Motor neuron (in vitro differentiated cells): Measurements from ENCODE around the gene WWOX. TPM values are rescaled to one million over a fixed set of nuclear protein-coding genes. Genes with fewer than 3 reads are reported as not detected.
"Not testable (repeated sequence)": the region's sequence is repeated elsewhere in the genome, so short reads cannot be mapped to it uniquely, and the experiment has no call there.

ENCODE experiments used
- ATAC-seq, 8 experiments: fragments of 200-7000 bp; cut with Tn5 transposase; replicated peaks in 6 of 8; 2 replicates each; pipeline ENCODE4 v1.8.0; 2021; ENCODE audit warnings: mild to moderate bottlenecking in 8 of 8, moderate library complexity in 8 of 8
- H3K27ac ChIP-seq, 2 donors: fragments of 250-450 bp; sonication (Bioruptor Pico); 2 replicates each; pipeline ENCODE4 v1.9.0; 2021; ENCODE audit warnings: antibody characterized with exemption in 2 of 2, mild to moderate bottlenecking in 2 of 2, moderate library complexity in 1 of 2
- H3K4me1 ChIP-seq, 2 donors: fragments of 250-450 bp; sonication (Bioruptor Pico); replicated peaks in 1 of 2; 2 replicates each; pipeline ENCODE4 v1.6.1; 2021; ENCODE audit warnings: antibody characterized with exemption in 2 of 2, mild to moderate bottlenecking in 2 of 2, moderate library complexity in 1 of 2
- H3K4me3 ChIP-seq, 5 donors: fragments of 250-450 bp; sonication (Bioruptor Pico); 2 replicates each; pipeline ENCODE4 v1.9.0; 2021; ENCODE audit warnings: antibody characterized with exemption in 5 of 5, mild to moderate bottlenecking in 5 of 5, moderate library complexity in 4 of 5
- WGBS, 10 experiments: fragments of 450-650 bp; shearing (Covaris generic); methylation state at CpG; one replicate each; pipeline ENCODE4 v1.0.0; 2022; 5-methylcytosine and 5-hydroxymethylcytosine counted together
- in situ Hi-C, 9 experiments: fragments of 400-800 bp; cut with MboI; loops; one replicate each; pipeline ENCODE4 v1.15.0; 2021; ENCODE audit warnings: low sequenced_read_pairs in 9 of 9, low pct_unique_long_range_greater_than_20kb in 2 of 9; ENCODE audit not compliant: unreplicated experiment in 9 of 9
- total RNA-seq, 8 experiments: library from RNA; unstranded; fragments of 300-600 nt; gene quantifications; 2 replicates each; pipeline versions ENCODE4 v1.2.3 to v1.2.4, GENCODE V29; 2022

Gene WWOX
- total RNA-seq, result 10 to 100 TPM; 10.3 to 27.8 (median 12.3) TPM

- peak; percentile 95 to 96 (median 96) for ATAC-seq
- WGBS, 10 experiments, result 0 to 1% (median 0%) methylated on average over 3 to 36 of the region's 84 CpGs; no CpG with 5 or more reads in 3 of the 10 experiments
- H3K4me3 ChIP-seq, result peak within 1 kb of the TSS; percentile 54 to 78 (median 67)
- H3K4me1 ChIP-seq, result no peaks in the 10 kb centered on the region
- peak within 1 kb of the TSS; percentile 10 to 18 for H3K27ac ChIP-seq
- in situ Hi-C loops, result loop anchor here in 4 of 9 experiments (10.0 to 25.0 kb wide), 5 partner anchors 388 to 1513 kb away; partner anchors contain the start of gene MAF (in 1 of the 4)
Observed at GRCh38 chr16:78099271-78100111, at the start of gene WWOX. TSS of gene WWOX (plus strand) at chr16:78099654.

- in situ Hi-C loops, result no loop called here
- peaks cover 13 to 18% of the 10 kb centered on the region in 2 donors for H3K4me1 ChIP-seq
- 3 to 78% (median 47%) methylated on average over 1 to 2 of the region's 2 CpGs for WGBS, 10 experiments
- ATAC-seq, result peak in 5 of 8 experiments; percentile 90 to 95 (median 92)
- H3K27ac ChIP-seq, result no peak overlapping the region
- H3K4me3 ChIP-seq, result no peak overlapping the region
Observed at GRCh38 chr16:78050734-78051400, 48.6 kb upstream of the WWOX start.

- peaks cover 11 to 12% of the 10 kb centered on the region in 2 donors for H3K4me1 ChIP-seq
- peak overlapping the region; percentile 33 to 59 for H3K27ac ChIP-seq
- WGBS, 10 experiments, result 0 to 100% (median 67%) methylated on average over 1 to 9 of the region's 9 CpGs; no CpG with 5 or more reads in 1 of the 10 experiments
- in situ Hi-C loops, result no loop called here
- H3K4me3 ChIP-seq, result no peak overlapping the region
- ATAC-seq, result peak in 5 of 8 experiments; percentile 89 to 97 (median 92)
Observed at GRCh38 chr16:78057803-78058564, 41.5 kb upstream of the WWOX start.

GRCh38 chr16:78059806-78060205, 39.6 kb upstream of the WWOX start:
- H3K27ac ChIP-seq, in situ Hi-C loops, H3K4me3 ChIP-seq, ATAC-seq: not testable (repeated sequence)
- H3K4me1 ChIP-seq, result peaks cover 11 to 12% of the 10 kb centered on the region in 2 donors
- 88 to 100% (median 94%) methylated on average over 1 to 7 of the region's 25 CpGs; no CpG with 5 or more reads in 7 of the 10 experiments for WGBS, 10 experiments

- in situ Hi-C loops, result no loop called here
- 29 to 100% (median 80%) methylated on average over 1 to 3 of the region's 5 CpGs; no CpG with 5 or more reads in 3 of the 10 experiments for WGBS, 10 experiments
- ATAC-seq, result no peak
Observed at GRCh38 chr16:78060295-78060694, 39.2 kb upstream of the WWOX start.

GRCh38 chr16:78060809-78061208, 38.6 kb upstream of the WWOX start:
- in situ Hi-C loops, result no loop called here
- 4 to 93% (median 73%) methylated on average over 1 to 5 of the region's 5 CpGs; no CpG with 5 or more reads in 1 of the 10 experiments for WGBS, 10 experiments
- Histone ChIP-seq H3K4me3 (no peak overlapping the region), H3K4me1 (peaks cover 11 to 12% of the 10 kb centered on the region in 2 donors), H3K27ac (no peak overlapping the region)
- no peak for ATAC-seq

More at GRCh38 chr16:78060295-78060694, 39.2 kb upstream of the WWOX start:
- Histone ChIP-seq H3K4me3 (no peak overlapping the region), H3K27ac (no peak overlapping the region), H3K4me1 (peaks cover 11 to 12% of the 10 kb centered on the region in 2 donors)

- no peak for ATAC-seq
- H3K27ac ChIP-seq, result no peak overlapping the region
- peaks cover 0 to 3% of the 10 kb centered on the region in 2 donors for H3K4me1 ChIP-seq
- in situ Hi-C loops, result no loop called here
- no peak overlapping the region for H3K4me3 ChIP-seq
- whole genome bisulfite sequencing, 10 experiments, result 3 to 96% (median 70%) methylated on average over 1 to 4 of the region's 4 CpGs; no CpG with 5 or more reads in 1 of the 10 experiments
Observed at GRCh38 chr16:78065319-78065718, 34.1 kb upstream of the WWOX start.

- ATAC-seq, result no peak
- in situ Hi-C loops, result no loop called here
- Histone ChIP-seq H3K4me1 (peaks cover 0 to 3% of the 10 kb centered on the region in 2 donors), H3K4me3 (no peak overlapping the region), H3K27ac (no peak overlapping the region)
- WGBS, 10 experiments, result 52 to 93% (median 67%) methylated on average over 1 to 5 of the region's 5 CpGs; no CpG with 5 or more reads in 5 of the 10 experiments
Observed at GRCh38 chr16:78069913-78070312, 29.5 kb upstream of the WWOX start.

GRCh38 chr16:78072275-78072674, 27.2 kb upstream of the WWOX start:
- ATAC-seq, result no peak
- in situ Hi-C loops, result no loop called here
- 0 to 54% (median 37%) methylated on average over 1 to 5 of the region's 5 CpGs for WGBS, 10 experiments

GRCh38 chr16:78075800-78076199, 23.7 kb upstream of the WWOX start:
- ATAC-seq, result no peak
- in situ Hi-C loops, result loop anchor here in 3 of 9 experiments (25.0 kb wide), 2 partner anchors 413 to 838 kb away; no protein-coding TSS in a partner anchor
- H3K27ac ChIP-seq, result no peak overlapping the region
- H3K4me1 ChIP-seq, result no peaks in the 10 kb centered on the region
- WGBS, 10 experiments, result 8 to 80% (median 40%) methylated on average over 1 to 3 of the region's 3 CpGs; no CpG with 5 or more reads in 1 of the 10 experiments
- no peak overlapping the region for H3K4me3 ChIP-seq

More at GRCh38 chr16:78072275-78072674, 27.2 kb upstream of the WWOX start:
- H3K4me3 ChIP-seq, result no peak overlapping the region
- H3K4me1 ChIP-seq, result peaks cover 0 to 3% of the 10 kb centered on the region in 2 donors
- no peak overlapping the region for H3K27ac ChIP-seq

GRCh38 chr16:78081341-78081740, 18.1 kb upstream of the WWOX start:
- Histone ChIP-seq H3K27ac (no peak overlapping the region), H3K4me1 (no peaks in the 10 kb centered on the region), H3K4me3 (no peak overlapping the region)
- in situ Hi-C loops, result loop anchor here in 3 of 9 experiments (25.0 kb wide), 2 partner anchors 419 to 844 kb away; no protein-coding TSS in a partner anchor
- WGBS, 10 experiments, result 7 to 100% (median 68%) methylated on average over 1 to 4 of the region's 4 CpGs; no CpG with 5 or more reads in 3 of the 10 experiments
- ATAC-seq, result no peak

- H3K4me3 ChIP-seq, result no peak overlapping the region
- peaks cover 0 to 5% of the 10 kb centered on the region in 2 donors for H3K4me1 ChIP-seq
- in situ Hi-C loops, result loop anchor here in 4 of 9 experiments (10.0 to 25.0 kb wide), 3 partner anchors 417 to 854 kb away; no protein-coding TSS in a partner anchor
- no peak overlapping the region for H3K27ac ChIP-seq
- ATAC-seq, result peak in 3 of 8 experiments; percentile 48 to 97 (median 50)
- WGBS, 10 experiments, result 20 to 50% (median 39%) methylated on average over 1 of the region's 1 CpG; no CpG with 5 or more reads in 6 of the 10 experiments
Observed at GRCh38 chr16:78091419-78091818, 8.0 kb upstream of the WWOX start.
